AG09309 (cell line): ENCODE results near the gene DTL.
A peak's percentile ranks its signal among the peaks of the same experiment; 100 is the strongest.

Experiments
- DNase-seq: peaks from one replicate; pipeline ENCODE4 v3.0.0-alpha.2; 2010; ENCODE audit warnings: low read depth
- H3K4me3 ChIP-seq: 2 replicates; pipeline ENCODE4 v1.5.1; 2011; ENCODE audit warnings: mild to moderate bottlenecking, low read depth, low read length, moderate library complexity; ENCODE audit not compliant: control insufficient read depth
- CTCF ChIP-seq: IDR thresholded peaks from 2 replicates; pipeline ENCODE4 v1.5.1; 2011; ENCODE audit warnings: mild to moderate bottlenecking, low read depth, low read length, inconsistent platforms; ENCODE audit not compliant: insufficient read depth, control insufficient read depth; ENCODE audit errors: missing control alignments

DTL gene

GRCh38 chr1:212007178-212007577 is 28.4 kb upstream of the DTL start:
- no peak overlapping the region for H3K4me3 ChIP-seq
- no peak for TF ChIP-seq CTCF
- no peak for DNase-seq

GRCh38 chr1:212007886-212008285 is 27.7 kb upstream of the DTL start:
- no peak for TF ChIP-seq CTCF
- no peak overlapping the region for H3K4me3 ChIP-seq
- DNase-seq = no peak

- no peak for DNase-seq
- no peak overlapping the region for H3K4me3 ChIP-seq
- no peak for TF ChIP-seq CTCF
These were observed 26.0 kb upstream of the DTL start for GRCh38 chr1:212009561-212009960.

- no peak for TF ChIP-seq CTCF
- no peak for DNase-seq
- H3K4me3 ChIP-seq = no peak overlapping the region
These were observed 25.5 kb upstream of the DTL start for GRCh38 chr1:212010004-212010403.

- DNase-seq = peak; percentile 20
These were observed 23.4 kb upstream of the DTL start for GRCh38 chr1:212012034-212012740.

GRCh38 chr1:212013672-212014071 is 21.9 kb upstream of the DTL start:
- H3K4me3 ChIP-seq = no peak overlapping the region
- TF ChIP-seq CTCF = no peak
- DNase-seq = no peak

More at GRCh38 chr1:212012034-212012740, 23.4 kb upstream of the DTL start:
- TF ChIP-seq CTCF = peak; percentile 98
- no peak overlapping the region for H3K4me3 ChIP-seq
